Measurements from ENCODE around the gene FAM193B. TPM values are rescaled to one million over a fixed set of nuclear protein-coding genes. Genes with fewer than 3 reads are reported as not detected.
A peak's percentile ranks its signal among the peaks of the same experiment; 100 is the strongest.
"Not testable (repeated sequence)": the region's sequence is repeated elsewhere in the genome, so short reads cannot be mapped to it uniquely, and the experiment has no call there.

FAM193B gene
- total and polyA plus RNA-seq, 10 donors, result 86.9 to 364 (median 134) TPM

DNA sequence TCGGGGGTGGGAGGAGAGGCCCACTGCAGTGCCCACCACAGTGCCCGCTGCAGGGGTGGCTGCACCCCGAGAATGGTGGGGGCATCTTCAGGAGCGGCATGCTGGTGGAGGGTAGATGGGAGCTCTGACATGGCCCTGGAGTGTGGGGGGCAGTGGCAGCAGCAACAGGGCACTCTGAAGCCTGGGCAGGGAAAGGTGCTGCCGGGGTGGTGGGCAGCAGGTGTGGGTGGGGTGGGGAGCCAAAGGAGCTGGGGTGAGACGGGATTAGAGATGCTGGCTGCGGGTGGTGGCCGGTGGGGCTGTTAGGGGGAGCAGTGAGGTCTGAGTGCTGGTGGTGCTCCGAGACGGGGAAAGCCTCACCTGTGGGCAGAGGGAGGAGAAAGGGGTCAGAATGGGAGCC, 18.0 kb downstream of the FAM193B start:
- peaks cover 0 to 85% (median 59%) of the 10 kb centered on the region in 6 donors for H3K36me3 ChIP-seq

GRCh38 chr5:177535125-177535524, 19.2 kb downstream of the FAM193B start:
- DNase-seq, result peak; percentile 14
- TF ChIP-seq POLR2A (IDR thresholded peaks at IDR 0.05) (no peak), POLR2AphosphoS5 (IDR thresholded peaks at IDR 0.05) (no peak), CTCF (IDR thresholded peaks at IDR 0.05 in 8 of 11, conservative IDR thresholded peaks at IDR 0.05 in 3 of 11) (no peak)
- Histone ChIP-seq H3K36me3 (peaks cover 0 to 98% (median 72%) of the 10 kb centered on the region in 6 donors), H3K27me3 (replicated peaks in 1 of 7) (no peaks in the 10 kb centered on the region), H3K27ac (no peak overlapping the region), H3K4me1 (peaks cover 0 to 39% (median 21%) of the 10 kb centered on the region in 6 donors), H3K9me3 (no peaks in the 10 kb centered on the region), H3K4me3 (no peak overlapping the region)
- intact Hi-C loops (cut with DNase I; ENCODE audit: low total_unique reads), result no loop called here
- 94 to 98% (median 96%) methylated on average over 7 of the region's 7 CpGs for WGBS, 5 donors

More for the DNA sequence above, 18.0 kb downstream of the FAM193B start:
- no peaks in the 10 kb centered on the region for H3K9me3 ChIP-seq
- peaks cover 0 to 51% (median 24%) of the 10 kb centered on the region in 6 donors for H3K4me1 ChIP-seq
- WGBS, 5 donors, result 91 to 98% (median 96%) methylated on average over 10 of the region's 10 CpGs
- H3K27me3 ChIP-seq (replicated peaks in 1 of 7), result no peaks in the 10 kb centered on the region
- H3K27ac ChIP-seq, result peak overlapping the region in 2 of 8 donors; percentile 16 to 54
- intact Hi-C loops (cut with DNase I; ENCODE audit: low total_unique reads), result no loop called here
- DNase-seq, result peak; percentile 41
- H3K4me3 ChIP-seq, result no peak overlapping the region
- no peak for TF ChIP-seq CTCF (IDR thresholded peaks at IDR 0.05 in 8 of 11, conservative IDR thresholded peaks at IDR 0.05 in 3 of 11)
- TF ChIP-seq POLR2AphosphoS5 (IDR thresholded peaks at IDR 0.05), result peak in 2 of 3 donors; percentile 4 to 32
- no peak for TF ChIP-seq POLR2A (IDR thresholded peaks at IDR 0.05)

- intact Hi-C loops (cut with DNase I; ENCODE audit: low total_unique reads); DNase-seq; H3K27me3 ChIP-seq (replicated peaks in 1 of 7); H3K4me3 ChIP-seq; H3K9me3 ChIP-seq; H3K27ac ChIP-seq: not testable (repeated sequence)
- H3K36me3 ChIP-seq, result peaks cover 0 to 100% (median 79%) of the 10 kb centered on the region in 6 donors
- H3K4me1 ChIP-seq, result peaks cover 0 to 32% (median 18%) of the 10 kb centered on the region in 6 donors
- 94 to 99% (median 96%) methylated on average over 7 of the region's 7 CpGs for whole genome bisulfite sequencing, 5 donors
These were observed 19.9 kb downstream of the FAM193B start for GRCh38 chr5:177534433-177534832.

DNA sequence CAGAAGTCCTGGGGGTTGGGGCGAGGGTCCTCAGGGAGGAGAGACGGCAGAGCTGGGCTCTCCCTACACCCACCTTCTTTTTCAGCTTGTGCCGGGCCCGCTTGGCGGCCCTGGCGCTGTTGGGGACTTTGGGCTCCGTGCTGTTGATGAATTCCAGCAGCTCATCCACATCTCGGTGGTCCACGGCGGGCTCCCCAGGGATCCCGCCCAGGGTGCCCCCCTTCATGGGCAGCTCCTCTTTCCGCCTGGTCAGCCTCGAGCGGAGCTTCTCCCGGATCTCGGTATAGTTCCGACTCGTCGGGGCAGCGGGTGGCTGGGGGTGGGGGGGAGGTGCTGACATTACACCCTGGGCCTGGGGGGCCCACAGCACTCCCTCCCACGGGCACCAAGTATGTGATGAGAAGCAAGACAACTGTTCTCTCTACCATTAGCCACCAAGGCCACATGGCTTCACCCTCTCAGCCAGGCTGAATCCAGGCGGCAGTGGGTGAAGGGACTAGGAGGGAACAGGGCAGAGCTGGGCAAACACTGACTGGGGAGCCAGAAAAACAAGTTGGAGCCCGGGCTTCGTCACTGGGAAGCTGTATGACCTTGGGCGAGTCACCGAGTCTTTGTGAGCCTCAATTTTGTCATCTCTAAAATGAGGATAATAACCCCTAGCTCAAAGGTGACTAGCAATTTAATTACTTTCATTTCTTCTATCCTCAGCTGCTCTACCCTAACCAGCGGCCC, 23.0 kb downstream of the FAM193B start:
- Histone ChIP-seq H3K9me3 (no peaks in the 10 kb centered on the region), H3K36me3 (peaks cover 0 to 100% (median 83%) of the 10 kb centered on the region in 6 donors), H3K4me3 (no peak overlapping the region), H3K27me3 (replicated peaks in 1 of 7) (no peaks in the 10 kb centered on the region), H3K27ac (no peak overlapping the region), H3K4me1 (peaks cover 0 to 3% (median 0%) of the 10 kb centered on the region in 6 donors)
- intact Hi-C loops (cut with DNase I; ENCODE audit: low total_unique reads), result no loop called here
- TF ChIP-seq CTCF (IDR thresholded peaks at IDR 0.05 in 8 of 11, conservative IDR thresholded peaks at IDR 0.05 in 3 of 11) (no peak), POLR2AphosphoS5 (IDR thresholded peaks at IDR 0.05) (no peak), POLR2A (IDR thresholded peaks at IDR 0.05) (no peak)
- peak; percentile 53 for DNase-seq
- WGBS, 5 donors, result 91 to 95% (median 93%) methylated on average over 25 to 27 of the region's 27 CpGs
